NCI-H510A (cell line): ENCODE results near the gene LYPLA2.
"Not testable (repeated sequence)": the region's sequence is repeated elsewhere in the genome, so short reads cannot be mapped to it uniquely, and the experiment has no call there.

Source experiments
- DNase-seq: peaks from one replicate; lab custom pipeline; 2025; lab: John Stamatoyannopoulos, UW

LYPLA2 gene

GRCh38 chr1:23779826-23780371, 11.0 kb upstream of the LYPLA2 start:
- DNase-seq, result no peak

GRCh38 chr1:23783141-23783540, 7.8 kb upstream of the LYPLA2 start:
- not testable (repeated sequence) for DNase-seq

GRCh38 chr1:23784846-23785245, 6.1 kb upstream of the LYPLA2 start:
- DNase-seq, result no peak

GRCh38 chr1:23787701-23788100, 3.2 kb upstream of the LYPLA2 start:
- DNase-seq, result no peak

GRCh38 chr1:23788695-23789094, 2.2 kb upstream of the LYPLA2 start:
- DNase-seq, result no peak

DNA sequence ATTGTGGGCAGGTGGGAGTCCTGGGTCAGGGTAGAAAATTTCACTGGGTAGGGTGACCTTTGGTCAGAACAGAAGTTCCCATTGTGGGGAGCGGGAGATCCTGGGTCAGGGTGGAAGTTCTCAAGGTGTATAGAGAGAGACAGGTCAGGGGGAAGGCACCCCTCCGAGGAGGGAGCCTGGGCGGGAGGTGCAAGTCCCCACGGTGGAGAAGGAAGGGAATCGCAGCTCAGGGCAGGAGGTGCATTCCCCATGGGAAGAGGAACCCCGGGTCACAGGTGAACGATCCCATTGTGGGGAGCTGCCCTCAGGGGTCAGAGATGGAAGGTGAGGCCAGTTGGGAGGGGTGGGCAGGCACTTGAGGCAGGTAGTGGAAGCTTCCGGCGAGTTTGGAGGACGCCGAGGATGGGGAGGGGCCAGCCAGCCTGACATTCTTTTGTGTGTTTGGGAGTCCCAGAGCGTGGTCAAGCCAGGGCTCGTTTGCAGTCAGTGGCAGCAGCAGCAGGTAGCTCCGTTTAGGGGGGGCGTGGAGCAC, 637 bp downstream of the LYPLA2 start:
- DNase-seq, result no peak

- no peak for DNase-seq
These were observed 1.4 kb downstream of the LYPLA2 start for GRCh38 chr1:23792151-23792945.

DNA sequence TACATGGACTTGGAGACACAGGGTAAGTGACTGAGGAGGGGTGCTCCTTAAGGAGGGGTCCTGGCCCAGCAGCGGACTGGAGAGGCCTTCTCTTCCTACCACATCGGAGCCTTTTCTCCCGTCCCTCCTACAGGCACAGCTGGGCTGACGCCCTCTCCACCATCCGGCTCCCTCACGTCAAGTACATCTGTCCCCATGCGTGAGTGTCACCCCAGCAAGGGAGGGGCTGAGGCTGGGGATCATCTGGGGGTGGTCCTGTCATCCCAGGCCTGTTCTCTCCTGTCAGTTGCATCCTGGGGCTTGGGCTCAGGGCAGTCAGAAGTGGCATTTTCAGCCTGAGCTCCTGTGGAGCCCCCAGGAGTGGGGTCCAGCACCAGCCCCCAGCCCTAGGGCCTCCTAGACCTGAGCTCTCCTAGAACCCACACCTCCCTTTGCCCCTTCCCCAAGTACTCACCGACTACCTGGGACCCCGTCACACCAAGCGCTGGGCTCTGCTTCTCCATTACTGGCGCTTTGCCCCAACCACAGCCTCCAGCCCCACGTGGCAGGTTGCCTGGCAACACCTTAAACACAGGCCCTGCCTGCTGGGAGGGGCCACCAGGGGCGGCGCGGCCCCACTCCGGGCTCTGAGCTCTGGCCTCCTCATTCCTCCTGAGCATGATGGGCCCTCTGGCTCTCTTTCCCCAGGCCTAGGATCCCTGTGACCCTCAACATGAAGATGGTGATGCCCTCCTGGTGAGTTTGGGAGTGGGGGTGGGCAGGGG, 2.3 kb downstream of the LYPLA2 start:
- no peak for DNase-seq

DNA sequence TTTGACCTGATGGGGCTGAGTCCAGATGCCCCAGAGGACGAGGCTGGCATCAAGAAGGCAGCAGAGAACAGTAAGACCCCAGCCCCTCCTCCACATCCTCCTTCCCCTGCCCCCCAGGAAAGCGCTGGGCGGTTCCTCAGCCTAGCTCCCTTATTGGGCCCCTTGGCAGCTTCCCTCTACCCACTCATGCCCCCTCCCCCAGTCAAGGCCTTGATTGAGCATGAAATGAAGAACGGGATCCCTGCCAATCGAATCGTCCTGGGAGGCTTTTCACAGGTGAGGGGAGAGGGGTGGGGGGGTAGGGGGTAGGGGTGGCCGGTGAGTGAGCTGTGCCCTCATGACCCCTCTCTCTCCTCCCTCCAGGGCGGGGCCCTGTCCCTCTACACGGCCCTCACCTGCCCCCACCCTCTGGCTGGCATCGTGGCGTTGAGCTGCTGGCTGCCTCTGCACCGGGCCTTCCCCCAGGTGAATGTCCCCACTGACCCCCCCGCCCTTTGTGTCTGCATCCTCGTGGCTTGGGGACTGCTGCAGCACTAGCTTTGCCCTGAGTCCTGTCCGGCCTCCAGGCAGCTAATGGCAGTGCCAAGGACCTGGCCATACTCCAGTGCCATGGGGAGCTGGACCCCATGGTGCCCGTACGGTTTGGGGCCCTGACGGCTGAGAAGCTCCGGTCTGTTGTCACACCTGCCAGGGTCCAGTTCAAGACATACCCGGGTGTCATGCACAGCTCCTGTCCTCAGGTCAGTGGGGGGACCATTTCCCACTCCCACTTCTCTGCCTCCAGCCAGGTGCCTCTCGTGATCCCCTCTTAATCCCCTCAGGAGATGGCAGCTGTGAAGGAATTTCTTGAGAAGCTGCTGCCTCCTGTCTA, 3.2 kb downstream of the LYPLA2 start:
- no peak for DNase-seq

DNA sequence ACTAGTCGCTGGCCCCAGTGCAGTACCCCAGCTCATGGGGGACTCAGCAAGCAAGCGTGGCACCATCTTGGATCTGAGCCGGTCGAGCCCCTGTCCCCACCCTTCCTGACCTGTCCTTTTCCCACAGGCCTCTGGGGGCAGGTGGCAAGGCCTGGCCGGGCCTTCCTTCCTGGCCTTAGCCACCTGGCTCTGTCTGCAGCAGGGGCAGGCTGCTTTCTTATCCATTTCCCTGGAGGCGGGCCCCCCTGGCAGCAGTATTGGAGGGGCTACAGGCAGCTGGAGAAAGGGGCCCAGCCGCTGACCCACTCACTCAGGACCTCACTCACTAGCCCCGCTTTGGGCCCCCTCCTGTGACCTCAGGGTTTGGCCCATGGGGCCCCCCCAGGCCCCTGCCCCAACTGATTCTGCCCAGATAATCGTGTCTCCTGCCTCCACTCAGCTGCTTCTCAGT, 3.8 kb downstream of the LYPLA2 start:
- DNase-seq, result not testable (repeated sequence)

DNA sequence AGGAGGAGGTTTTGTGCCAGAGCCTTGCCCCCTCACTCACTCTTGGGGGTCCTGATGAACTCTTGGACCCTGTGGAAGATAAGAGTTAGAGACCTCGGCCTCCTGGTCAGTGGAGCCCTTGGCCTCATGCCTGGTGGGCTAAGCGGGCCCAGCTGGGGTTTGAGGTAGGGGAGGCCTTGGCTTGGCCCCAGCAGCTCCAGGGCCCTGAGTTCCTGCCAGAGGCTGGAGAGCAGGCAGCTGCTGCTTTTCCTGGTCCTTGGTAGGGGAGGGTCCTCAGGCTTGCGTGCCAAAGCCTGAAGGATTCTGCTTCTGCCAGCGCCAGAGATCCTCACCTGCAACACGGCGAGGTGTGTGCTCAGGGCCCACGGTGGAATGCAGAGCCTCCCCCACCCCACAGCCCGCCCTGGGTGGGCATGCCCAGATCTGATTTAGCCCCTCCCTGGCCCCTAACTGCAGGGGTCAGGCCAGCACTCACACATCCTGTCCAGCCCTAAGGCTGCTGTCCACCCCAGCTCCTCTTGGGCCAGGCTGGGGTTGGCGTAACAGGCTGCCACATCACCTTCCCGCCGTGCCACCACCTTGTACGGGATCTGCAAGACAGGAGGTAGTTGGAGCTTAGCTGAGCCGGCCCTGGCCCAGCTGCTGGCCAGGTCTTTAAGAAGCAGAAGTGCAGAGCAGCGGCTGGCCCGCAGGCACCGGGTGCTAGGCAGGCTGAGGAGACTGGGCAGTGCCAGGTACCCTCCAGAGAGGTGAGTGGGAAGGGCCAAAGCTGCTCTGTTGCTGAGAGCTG, 4.9 kb downstream of the LYPLA2 start:
- DNase-seq, result no peak

GRCh38 chr1:23796466-23797271, 5.7 kb downstream of the LYPLA2 start:
- no peak for DNase-seq

DNA sequence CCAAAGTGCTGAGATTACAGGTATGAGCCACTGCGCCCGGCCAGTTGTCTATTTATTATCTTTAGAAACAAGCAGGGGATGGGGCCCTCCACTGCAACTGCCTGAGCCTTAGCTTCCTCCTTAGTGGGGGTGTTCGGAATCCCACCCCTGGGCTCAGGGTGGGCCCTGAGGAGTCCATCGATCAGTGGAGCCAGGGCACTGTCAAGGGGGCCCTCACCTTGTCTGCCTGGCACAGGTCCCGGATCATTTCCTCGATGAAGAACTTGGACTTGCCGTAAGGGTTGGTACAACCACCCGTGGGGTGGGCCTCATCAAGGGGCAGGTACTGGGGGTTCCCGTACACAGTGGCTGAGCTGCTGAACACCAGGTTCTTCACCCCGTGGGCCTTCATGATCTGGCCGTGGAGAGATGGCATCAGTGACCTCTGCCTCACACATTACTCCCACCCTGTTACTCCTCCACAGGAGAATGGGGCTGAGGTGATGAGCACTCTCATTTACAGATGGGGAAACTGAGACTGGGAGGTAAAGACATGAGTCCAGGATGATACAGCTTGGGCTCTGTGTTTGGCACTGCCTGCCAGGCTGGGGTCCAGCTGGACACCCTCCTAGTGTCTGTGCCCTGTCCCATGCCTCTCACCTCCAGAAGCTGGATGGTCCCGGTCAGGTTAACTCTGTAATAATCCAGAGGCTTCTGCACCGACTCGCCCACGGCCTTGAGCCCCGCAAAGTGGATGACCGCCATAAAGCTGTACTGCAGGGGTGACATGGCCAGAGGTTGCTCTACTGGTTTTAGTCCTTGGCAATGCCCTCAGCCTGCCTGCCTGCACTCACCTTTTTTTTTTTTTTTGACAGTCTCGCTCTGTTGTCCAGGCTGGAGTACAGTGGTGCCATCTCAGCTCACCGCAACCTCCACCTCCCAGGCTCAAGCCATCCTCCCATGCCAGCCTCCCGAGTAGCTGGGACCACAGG, 6.8 kb downstream of the LYPLA2 start:
- no peak for DNase-seq

GRCh38 chr1:23798662-23799142, 7.8 kb downstream of the LYPLA2 start:
- DNase-seq, result no peak

GRCh38 chr1:23799255-23799569, 8.3 kb downstream of the LYPLA2 start:
- no peak for DNase-seq

DNA sequence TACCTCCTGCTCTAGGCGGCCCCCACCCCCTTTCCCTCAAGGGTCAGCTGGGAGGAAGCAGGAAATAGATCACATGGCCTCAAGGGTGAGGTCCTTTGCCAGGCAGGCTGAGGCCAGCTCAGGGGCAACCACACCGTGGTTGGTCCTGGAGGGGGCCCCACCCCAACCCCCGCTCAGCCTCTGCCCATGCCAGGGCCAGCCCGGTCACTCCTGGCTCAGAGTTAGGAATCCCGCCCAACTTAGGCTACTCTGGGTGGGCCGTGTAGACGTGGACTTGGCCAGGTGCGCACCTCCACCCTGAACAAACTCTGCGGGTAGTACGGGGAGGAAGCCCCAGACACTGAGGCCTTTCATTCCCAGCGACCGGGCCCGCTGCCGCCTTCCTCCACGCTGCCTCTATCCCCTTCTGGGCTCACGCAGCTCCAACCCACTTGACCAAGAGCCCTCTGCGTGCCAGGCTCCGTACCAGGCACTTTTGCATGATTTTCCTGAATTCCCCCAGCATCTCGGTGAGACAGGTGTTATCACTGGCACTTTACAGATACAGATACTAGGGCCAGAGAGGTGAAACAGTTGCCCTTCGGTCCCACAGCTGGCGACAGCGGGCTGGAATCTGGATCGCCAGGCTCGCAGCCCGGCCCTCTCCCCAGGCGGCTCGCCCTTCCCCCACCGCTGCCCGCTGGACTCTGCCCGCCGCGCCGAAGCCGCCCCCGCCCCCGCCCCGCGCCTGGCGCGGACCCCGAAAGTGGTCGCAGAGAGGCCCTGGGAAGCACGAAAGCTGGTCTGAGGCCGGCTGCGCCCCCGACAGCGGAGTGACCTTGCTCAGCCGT, 8.8 kb downstream of the LYPLA2 start:
- peak; percentile 70 for DNase-seq

- peak; percentile 91 for DNase-seq
These were observed 9.7 kb downstream of the LYPLA2 start, which contains the start of gene GALE for GRCh38 chr1:23800400-23801337. Gene GALE, minus strand, starts transcription at chr1:23800754. Its CDS starts 1,747 bp downstream, at chr1:23799007.
